NCI-H187 (cell line): ENCODE results near the gene DRD1.
"Not testable (repeated sequence)": the region's sequence is repeated elsewhere in the genome, so short reads cannot be mapped to it uniquely, and the experiment has no call there.

ENCODE experiments used
- DNase-seq, 2 experiments: peaks; one replicate each; lab custom pipeline; 2025; lab: John Stamatoyannopoulos, UW

DRD1 gene

GRCh38 chr5:175467983-175468690 lies 24.2 kb upstream of the DRD1 start:
- no peak for DNase-seq

- no peak for DNase-seq
Observed at GRCh38 chr5:175466700-175467318, 22.8 kb upstream of the DRD1 start.

- DNase-seq: no peak
Observed at GRCh38 chr5:175465282-175465681, 21.3 kb upstream of the DRD1 start.

GRCh38 chr5:175464942-175465233 lies 20.9 kb upstream of the DRD1 start:
- no peak for DNase-seq

- peak; percentile 75 to 80 for DNase-seq
Observed at GRCh38 chr5:175464074-175464941, 20.3 kb upstream of the DRD1 start.

GRCh38 chr5:175463641-175464040 lies 19.7 kb upstream of the DRD1 start:
- DNase-seq: peak; percentile 70 to 80

GRCh38 chr5:175461370-175461769 lies 17.4 kb upstream of the DRD1 start:
- no peak for DNase-seq

GRCh38 chr5:175460552-175460951 lies 16.6 kb upstream of the DRD1 start:
- DNase-seq: no peak

- peak; percentile 25 to 28 for DNase-seq
Observed at GRCh38 chr5:175460126-175460525, 16.1 kb upstream of the DRD1 start.

GRCh38 chr5:175457466-175457865 lies 13.5 kb upstream of the DRD1 start:
- DNase-seq: no peak

GRCh38 chr5:175456105-175456742 lies 12.2 kb upstream of the DRD1 start:
- DNase-seq: no peak

GRCh38 chr5:175454338-175454737 lies 10.4 kb upstream of the DRD1 start:
- not testable (repeated sequence) for DNase-seq

- peak; percentile 87 for DNase-seq
Observed at GRCh38 chr5:175452166-175452565, 8.2 kb upstream of the DRD1 start.

GRCh38 chr5:175448276-175448675 lies 4.3 kb upstream of the DRD1 start:
- no peak for DNase-seq

- DNase-seq: no peak
Observed at GRCh38 chr5:175447571-175447970, 3.6 kb upstream of the DRD1 start.

- not testable (repeated sequence) for DNase-seq
Observed at GRCh38 chr5:175446378-175446777, 2.4 kb upstream of the DRD1 start.

GRCh38 chr5:175444905-175445456 lies 999 bp upstream of the DRD1 start:
- no peak for DNase-seq

- no peak for DNase-seq
Observed at GRCh38 chr5:175443514-175444059, 395 bp downstream of the DRD1 start.

GRCh38 chr5:175438234-175438857 lies 5.6 kb downstream of the DRD1 start:
- no peak for DNase-seq

- DNase-seq: no peak
Observed at GRCh38 chr5:175436359-175436758, 7.6 kb downstream of the DRD1 start.

- DNase-seq: no peak
Observed at GRCh38 chr5:175434800-175435199, 9.2 kb downstream of the DRD1 start.
